ENCODE measurements around the gene GRXCR2.

Gene GRXCR2

GRCh38 chr5:145887976-145888574, 15.3 kb upstream of the GRXCR2 start (continued):
- TF ChIP-seq ZNF24 (tag by site-specific recombination; IDR thresholded peaks at IDR 0.05): no peak
- TF ChIP-seq ZNF133 (tag by site-specific recombination; IDR thresholded peaks at IDR 0.05): no peak
- no peak for TF ChIP-seq KLF1 (tag by site-specific recombination; IDR thresholded peaks at IDR 0.05)
- TF ChIP-seq ZNF585B (tag by site-specific recombination; IDR thresholded peaks at IDR 0.05): no peak
- peak; percentile 24; the same call in 1 of the 2 replicates for TF ChIP-seq ZNF660 (tag by site-specific recombination; IDR thresholded peaks at IDR 0.05)

- no peaks in the 10 kb centered on the region for H3K4me1 ChIP-seq (ENCODE audit: control insufficient read depth, insufficient read depth, low read length)
- CTCF ChIA-PET: interaction anchor here (0.6 to 3.1 kb wide), 15 partner anchors 16 to 161 kb away, joined by 3 to 13 read pairs (median 4); no protein-coding TSS in a partner anchor
Measured at GRCh38 chr5:145887217-145887616, 14.4 kb upstream of the GRXCR2 start.

DNA sequence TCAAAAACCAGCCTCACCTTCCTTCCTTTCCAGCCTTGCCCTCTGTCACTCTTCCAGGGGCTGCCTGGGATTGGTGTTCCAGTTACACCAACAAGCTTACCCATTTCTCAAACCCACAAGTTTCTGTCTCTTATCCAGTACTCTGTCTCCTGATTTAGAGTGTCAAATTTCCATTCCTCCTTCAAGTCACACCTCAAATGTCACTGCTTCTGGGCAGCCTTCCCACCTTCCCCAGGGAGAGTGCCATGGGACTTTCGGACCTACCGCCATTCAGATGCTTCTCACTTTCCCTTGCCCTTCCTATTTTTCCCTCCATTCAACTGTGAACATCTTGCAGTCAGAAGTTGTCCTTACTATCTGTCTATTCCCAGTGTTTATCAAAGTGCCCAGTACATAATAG, 2.0 kb upstream of the GRXCR2 start:
- CTCF ChIA-PET: no interaction called here
- POLR2A ChIA-PET: no interaction called here
- no peak for TF ChIP-seq OSR2 (tag by site-specific recombination; IDR thresholded peaks at IDR 0.05)
- no peak for TF ChIP-seq ZXDB (tag by site-specific recombination; IDR thresholded peaks at IDR 0.05)
- no peak for TF ChIP-seq KLF16 (tag by site-specific recombination; IDR thresholded peaks at IDR 0.05)
- TF ChIP-seq, protein P1, sequence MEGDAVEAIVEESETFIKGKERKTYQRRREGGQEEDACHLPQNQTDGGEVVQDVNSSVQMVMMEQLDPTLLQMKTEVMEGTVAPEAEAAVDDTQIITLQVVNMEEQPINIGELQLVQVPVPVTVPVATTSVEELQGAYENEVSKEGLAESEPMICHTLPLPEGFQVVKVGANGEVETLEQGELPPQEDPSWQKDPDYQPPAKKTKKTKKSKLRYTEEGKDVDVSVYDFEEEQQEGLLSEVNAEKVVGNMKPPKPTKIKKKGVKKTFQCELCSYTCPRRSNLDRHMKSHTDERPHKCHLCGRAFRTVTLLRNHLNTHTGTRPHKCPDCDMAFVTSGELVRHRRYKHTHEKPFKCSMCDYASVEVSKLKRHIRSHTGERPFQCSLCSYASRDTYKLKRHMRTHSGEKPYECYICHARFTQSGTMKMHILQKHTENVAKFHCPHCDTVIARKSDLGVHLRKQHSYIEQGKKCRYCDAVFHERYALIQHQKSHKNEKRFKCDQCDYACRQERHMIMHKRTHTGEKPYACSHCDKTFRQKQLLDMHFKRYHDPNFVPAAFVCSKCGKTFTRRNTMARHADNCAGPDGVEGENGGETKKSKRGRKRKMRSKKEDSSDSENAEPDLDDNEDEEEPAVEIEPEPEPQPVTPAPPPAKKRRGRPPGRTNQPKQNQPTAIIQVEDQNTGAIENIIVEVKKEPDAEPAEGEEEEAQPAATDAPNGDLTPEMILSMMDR (tag by site-specific recombination; IDR thresholded peaks at IDR 0.05): no peak
- H3K4me1 ChIP-seq (ENCODE audit: control insufficient read depth, insufficient read depth, low read length): no peaks in the 10 kb centered on the region; the same call in 1 of the 2 replicates
- no peak overlapping the region for H3K27ac ChIP-seq (ENCODE audit: extremely low read depth, low read depth, low read length)
- H3K4me3 ChIP-seq (ENCODE audit: low read depth, low read length): no peak overlapping the region
- no peaks in the 10 kb centered on the region for H3K36me3 ChIP-seq (ENCODE audit: control insufficient read depth in 2 of 2, insufficient read depth in 1 of 2, low read length in 2 of 2)
- no peaks in the 10 kb centered on the region for H3K9me3 ChIP-seq (ENCODE audit: control insufficient read depth, insufficient read depth, low read depth, low read length)

More at GRCh38 chr5:145887217-145887616, 14.4 kb upstream of the GRXCR2 start:
- Histone ChIP-seq H3K27ac (ENCODE audit: extremely low read depth, low read depth, low read length) (no peak overlapping the region), H3K4me3 (ENCODE audit: low read depth, low read length) (no peak overlapping the region), H3K9me3 (ENCODE audit: control insufficient read depth, insufficient read depth, low read depth, low read length) (no peaks in the 10 kb centered on the region), H3K36me3 (ENCODE audit: control insufficient read depth in 2 of 2, insufficient read depth in 1 of 2, low read length in 2 of 2) (no peaks in the 10 kb centered on the region)
- TF ChIP-seq ZNF214 (tag by site-specific recombination; IDR thresholded peaks at IDR 0.05; ENCODE audit: borderline replicate concordance) (no peak), EGR2 (tag by site-specific recombination; IDR thresholded peaks at IDR 0.05; ENCODE audit: low read depth) (no peak), HOXC10 (CRISPR knock-in tag; IDR thresholded peaks at IDR 0.05) (no peak), HOXD13 (CRISPR knock-in tag; IDR thresholded peaks at IDR 0.05; ENCODE audit: borderline replicate concordance) (no peak), ZNF391 (tag by site-specific recombination; IDR thresholded peaks at IDR 0.05; ENCODE audit: borderline replicate concordance, low read depth) (no peak), ZNF221 (tag by site-specific recombination; IDR thresholded peaks at IDR 0.05; ENCODE audit: borderline replicate concordance) (no peak), RBAK (tag by site-specific recombination; IDR thresholded peaks at IDR 0.05) (no peak), BCL11A (tag by site-specific recombination; IDR thresholded peaks at IDR 0.05; ENCODE audit: low read depth) (no peak), INSM2 (tag by site-specific recombination; IDR thresholded peaks at IDR 0.05) (no peak), SP3 (tag by site-specific recombination; IDR thresholded peaks at IDR 0.05) (no peak)
- TF ChIP-seq, protein P2, sequence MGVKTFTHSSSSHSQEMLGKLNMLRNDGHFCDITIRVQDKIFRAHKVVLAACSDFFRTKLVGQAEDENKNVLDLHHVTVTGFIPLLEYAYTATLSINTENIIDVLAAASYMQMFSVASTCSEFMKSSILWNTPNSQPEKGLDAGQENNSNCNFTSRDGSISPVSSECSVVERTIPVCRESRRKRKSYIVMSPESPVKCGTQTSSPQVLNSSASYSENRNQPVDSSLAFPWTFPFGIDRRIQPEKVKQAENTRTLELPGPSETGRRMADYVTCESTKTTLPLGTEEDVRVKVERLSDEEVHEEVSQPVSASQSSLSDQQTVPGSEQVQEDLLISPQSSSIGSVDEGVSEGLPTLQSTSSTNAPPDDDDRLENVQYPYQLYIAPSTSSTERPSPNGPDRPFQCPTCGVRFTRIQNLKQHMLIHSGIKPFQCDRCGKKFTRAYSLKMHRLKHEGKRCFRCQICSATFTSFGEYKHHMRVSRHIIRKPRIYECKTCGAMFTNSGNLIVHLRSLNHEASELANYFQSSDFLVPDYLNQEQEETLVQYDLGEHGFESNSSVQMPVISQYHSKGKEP (tag by site-specific recombination; IDR thresholded peaks at IDR 0.05): no peak
- TF ChIP-seq, protein P3, sequence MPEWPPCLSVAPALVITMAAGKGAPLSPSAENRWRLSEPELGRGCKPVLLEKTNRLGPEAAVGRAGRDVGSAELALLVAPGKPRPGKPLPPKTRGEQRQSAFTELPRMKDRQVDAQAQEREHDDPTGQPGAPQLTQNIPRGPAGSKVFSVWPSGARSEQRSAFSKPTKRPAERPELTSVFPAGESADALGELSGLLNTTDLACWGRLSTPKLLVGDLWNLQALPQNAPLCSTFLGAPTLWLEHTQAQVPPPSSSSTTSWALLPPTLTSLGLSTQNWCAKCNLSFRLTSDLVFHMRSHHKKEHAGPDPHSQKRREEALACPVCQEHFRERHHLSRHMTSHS (tag by site-specific recombination; IDR thresholded peaks at IDR 0.05): no peak
- TF ChIP-seq, protein P1 (tag by site-specific recombination; IDR thresholded peaks at IDR 0.05): no peak
- POLR2A ChIA-PET: no interaction called here

All from HEK293 (cell line).